CD8-positive, alpha-beta memory T cell (primary cell): ENCODE results near the gene NOP9. TPM values are rescaled to one million over a fixed set of nuclear protein-coding genes. Genes with fewer than 3 reads are reported as not detected.

Experiments
- CTCF ChIA-PET: fragments of 350-600 bp; sonication (Branson Sonifier 250); formaldehyde crosslinking; loops from one replicate; lab custom pipeline; 2021; ENCODE audit warnings: antibody characterized with exemption; lab: Charles Lee
- POLR2A ChIA-PET: fragments of 350-600 bp; sonication (Branson Sonifier 250); formaldehyde crosslinking; loops from one replicate; lab custom pipeline; 2021; ENCODE audit warnings: antibody characterized with exemption; lab: Charles Lee
- DNase-seq, 5 donors: peaks; one replicate each; pipeline versions ENCODE4 v3.0.0 to v3.0.0-alpha.2; 2020 to 2022; ENCODE audit warnings: mixed read lengths in 1 of 5
- H3K27ac ChIP-seq: one replicate; pipeline ENCODE4 v1.7.0; 2013; ENCODE audit warnings: low read depth, mild to moderate bottlenecking, low read length, moderate library complexity
- H3K27me3 ChIP-seq: 2 replicates; pipeline ENCODE4 v1.7.0; 2013; ENCODE audit warnings: low read length, mild to moderate bottlenecking; ENCODE audit not compliant: insufficient read depth, poor library complexity, severe bottlenecking
- H3K36me3 ChIP-seq: 2 replicates; pipeline ENCODE4 v1.7.0; 2013; ENCODE audit warnings: mild to moderate bottlenecking, low read length, moderate library complexity; ENCODE audit not compliant: insufficient read depth
- H3K4me1 ChIP-seq: 2 replicates; pipeline ENCODE4 v1.7.0; 2013; ENCODE audit warnings: mild to moderate bottlenecking, low read length, moderate library complexity; ENCODE audit not compliant: insufficient read depth
- H3K4me3 ChIP-seq: 2 replicates; pipeline ENCODE4 v1.7.0; 2013; ENCODE audit warnings: mild to moderate bottlenecking, low read length
- H3K9me3 ChIP-seq: 2 replicates; pipeline ENCODE4 v1.7.0; 2013; ENCODE audit warnings: mild to moderate bottlenecking, low read length
- H3K27ac Mint-ChIP-seq, 8 donors: one replicate each; pipeline ENCODE4 v1.8.0; 2020 to 2021; ENCODE audit warnings: mixed read lengths in 8 of 8, mild to moderate bottlenecking in 6 of 8, inconsistent platforms in 3 of 8, moderate library complexity in 3 of 8
- H3K27me3 Mint-ChIP-seq, 2 donors: one replicate each; pipeline ENCODE4 v1.8.0; 2020 to 2021; ENCODE audit warnings: mixed read lengths in 2 of 2, mild to moderate bottlenecking in 1 of 2, moderate library complexity in 1 of 2
- H3K36me3 Mint-ChIP-seq, 3 donors: one replicate each; pipeline ENCODE4 v1.8.0; 2020 to 2021; ENCODE audit warnings: mixed read lengths in 3 of 3, inconsistent platforms in 1 of 3, mild to moderate bottlenecking in 1 of 3
- H3K4me1 Mint-ChIP-seq, 3 donors: one replicate each; pipeline ENCODE4 v1.8.0; 2020 to 2021; ENCODE audit warnings: mixed read lengths in 3 of 3, inconsistent platforms in 1 of 3, mild to moderate bottlenecking in 1 of 3
- H3K4me3 Mint-ChIP-seq, 7 donors: one replicate each; pipeline ENCODE4 v1.8.0; 2020 to 2021; ENCODE audit warnings: mixed read lengths in 7 of 7, mild to moderate bottlenecking in 6 of 7, moderate library complexity in 4 of 7, inconsistent platforms in 2 of 7
- H3K9me3 Mint-ChIP-seq, 5 donors: one replicate each; pipeline ENCODE4 v1.8.0; 2020 to 2022; ENCODE audit warnings: mixed read lengths in 5 of 5, mild to moderate bottlenecking in 3 of 5, moderate library complexity in 2 of 5, inconsistent platforms in 1 of 5
- polyA plus RNA-seq: library from polyadenylated mRNA; unstranded; fragments of 300-500 nt; fragmentation: Illumina TruSeq; gene quantifications from one replicate; pipeline ENCODE4 v1.2.3, GENCODE V29; 2021
- total RNA-seq, 2 experiments: library from RNA; stranded (reverse); gene quantifications; one replicate each; pipeline ENCODE4 v1.2.3, GENCODE V29; 2021

The NOP9 gene
- total RNA-seq (10 to 100 TPM; 44.1 to 47.1 TPM), polyA plus RNA-seq (2.1 TPM)

DNA sequence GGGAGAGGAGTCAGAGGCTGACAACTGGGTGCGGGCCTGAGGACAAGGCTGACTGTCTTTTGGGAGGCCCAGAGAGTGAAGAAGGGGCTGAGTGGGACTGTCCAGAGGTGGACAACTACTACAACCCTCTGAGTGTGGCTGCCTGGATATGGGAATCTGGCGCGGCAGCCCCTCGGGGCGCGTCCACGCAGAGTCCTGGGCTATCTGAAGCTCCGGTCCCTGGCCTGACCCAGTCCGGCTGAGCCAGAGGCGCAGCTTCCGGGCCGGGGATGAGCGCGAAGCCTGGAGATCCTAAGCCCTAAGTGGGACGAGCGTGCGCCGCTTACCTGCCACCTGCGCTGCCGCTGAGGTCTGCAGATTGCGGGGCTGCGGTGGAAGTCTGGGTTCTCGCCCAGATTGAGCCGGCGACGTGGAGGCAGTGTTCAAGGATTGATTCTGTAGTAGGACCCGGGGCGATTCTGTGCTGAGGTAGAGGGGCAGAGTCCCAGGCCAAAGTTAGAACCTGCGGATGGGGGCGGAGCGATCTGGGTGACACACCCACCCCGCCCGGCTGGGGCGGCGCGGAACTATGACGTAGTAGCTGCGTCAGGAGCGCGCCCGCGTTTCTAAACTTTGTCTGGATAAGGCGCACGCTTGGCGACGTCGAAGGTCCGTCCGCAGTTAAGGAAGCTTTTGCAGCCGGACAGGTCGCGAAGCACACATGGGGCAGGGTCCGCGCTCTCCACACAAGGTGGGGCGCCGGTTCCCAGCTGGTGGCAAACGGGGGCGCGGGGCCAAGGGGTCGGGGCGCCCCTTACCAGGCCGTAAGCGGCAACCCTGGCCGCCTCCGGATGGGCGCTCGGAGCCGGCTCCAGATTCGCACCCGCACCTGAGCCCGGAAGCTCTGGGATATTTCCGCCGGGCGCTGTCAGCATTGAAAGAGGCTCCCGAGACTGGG is at the start of gene NOP9, which contains the start of gene DHRS1:
Gene NOP9 (plus strand): TSS at position 596 of the 937 bp plus-strand sequence. CDS start 105 bp downstream, at position 701.
Gene DHRS1 (minus strand): TSS at position 526 of the 937 bp plus-strand sequence. CDS start 674 bp downstream, outside the sequence.
- no peaks in the 10 kb centered on the region for H3K27me3 ChIP-seq
- peaks cover 42% of the 10 kb centered on the region for H3K36me3 ChIP-seq
- ChIA-PET POLR2A (interaction anchor here (0.9 to 4.4 kb wide), 8 partner anchors 11 to 185 kb away, joined by 3 to 30 read pairs (median 6); partner anchors contain the start of genes CBLN3, DCAF11, KHNYN and LTB4R2), CTCF (interaction anchor here (1.1 to 17.7 kb wide), 12 partner anchors 9 to 285 kb away, joined by 3 to 265 read pairs (median 6); partner anchors contain the start of genes ADCY4, CIDEB, IRF9 and LTB4R)
- peak within 1 kb of the TSS; percentile 83 for H3K4me3 ChIP-seq
- Mint-ChIP-seq H3K27ac (peak within 1 kb of the TSS; percentile 94 to 99 (median 96)), H3K4me3 (peak within 1 kb of the TSS; percentile 89 to 97 (median 92)), H3K4me1 (peaks cover 41 to 59% (median 54%) of the 10 kb centered on the region in 3 donors), H3K27me3 (no peaks in the 10 kb centered on the region), H3K36me3 (peaks cover 10 to 71% (median 19%) of the 10 kb centered on the region in 3 donors), H3K9me3 (no peaks in the 10 kb centered on the region)
- no peaks in the 10 kb centered on the region for H3K9me3 ChIP-seq
- DNase-seq: peak; percentile 87 to 93 (median 89)
- H3K27ac ChIP-seq: peak within 1 kb of the TSS; percentile 79
- H3K4me1 ChIP-seq: peaks cover 47% of the 10 kb centered on the region

GRCh38 chr14:24250354-24250753 is 49.3 kb upstream of the NOP9 start:
- H3K27ac Mint-ChIP-seq: peak overlapping the region in 5 of 8 donors; percentile 19 to 76 (median 68)

GRCh38 chr14:24251880-24252288 is 47.8 kb upstream of the NOP9 start:
- Mint-ChIP-seq H3K4me1 (peaks cover 7 to 11% (median 10%) of the 10 kb centered on the region in 3 donors), H3K9me3 (no peaks in the 10 kb centered on the region), H3K27ac (peak overlapping the region in 1 of 8 donors; percentile 41), H3K4me3 (no peak overlapping the region), H3K36me3 (peaks cover 0 to 41% (median 3%) of the 10 kb centered on the region in 3 donors), H3K27me3 (no peaks in the 10 kb centered on the region)
- POLR2A ChIA-PET: no interaction called here
- peaks cover 4% of the 10 kb centered on the region for H3K36me3 ChIP-seq
- H3K27me3 ChIP-seq: no peaks in the 10 kb centered on the region
- CTCF ChIA-PET: interaction anchor here (0.7 to 4.3 kb wide), 5 partner anchors 9 to 81 kb away, joined by 3 to 25 read pairs (median 4); partner anchors contain the start of genes MDP1 and TINF2
- H3K9me3 ChIP-seq: no peaks in the 10 kb centered on the region
- no peak overlapping the region for H3K27ac ChIP-seq
- DNase-seq: no peak
- no peaks in the 10 kb centered on the region for H3K4me1 ChIP-seq
- H3K4me3 ChIP-seq: no peak overlapping the region

More at GRCh38 chr14:24250354-24250753, 49.3 kb upstream of the NOP9 start:
- Mint-ChIP-seq H3K36me3 (peaks cover 0 to 31% (median 3%) of the 10 kb centered on the region in 3 donors), H3K9me3 (no peaks in the 10 kb centered on the region), H3K4me1 (peaks cover 10 to 14% (median 14%) of the 10 kb centered on the region in 3 donors), H3K4me3 (no peak overlapping the region), H3K27me3 (no peaks in the 10 kb centered on the region)
- Histone ChIP-seq H3K9me3 (no peaks in the 10 kb centered on the region), H3K4me1 (peaks cover 5% of the 10 kb centered on the region), H3K27ac (no peak overlapping the region), H3K36me3 (peaks cover 4% of the 10 kb centered on the region), H3K27me3 (no peaks in the 10 kb centered on the region), H3K4me3 (no peak overlapping the region)
- POLR2A ChIA-PET: no interaction called here
- CTCF ChIA-PET: interaction anchor here (1.1 to 4.3 kb wide), 3 partner anchors 7 to 83 kb away, joined by 4 to 25 read pairs (median 4); partner anchors contain the start of gene TINF2
- DNase-seq: no peak

DNA sequence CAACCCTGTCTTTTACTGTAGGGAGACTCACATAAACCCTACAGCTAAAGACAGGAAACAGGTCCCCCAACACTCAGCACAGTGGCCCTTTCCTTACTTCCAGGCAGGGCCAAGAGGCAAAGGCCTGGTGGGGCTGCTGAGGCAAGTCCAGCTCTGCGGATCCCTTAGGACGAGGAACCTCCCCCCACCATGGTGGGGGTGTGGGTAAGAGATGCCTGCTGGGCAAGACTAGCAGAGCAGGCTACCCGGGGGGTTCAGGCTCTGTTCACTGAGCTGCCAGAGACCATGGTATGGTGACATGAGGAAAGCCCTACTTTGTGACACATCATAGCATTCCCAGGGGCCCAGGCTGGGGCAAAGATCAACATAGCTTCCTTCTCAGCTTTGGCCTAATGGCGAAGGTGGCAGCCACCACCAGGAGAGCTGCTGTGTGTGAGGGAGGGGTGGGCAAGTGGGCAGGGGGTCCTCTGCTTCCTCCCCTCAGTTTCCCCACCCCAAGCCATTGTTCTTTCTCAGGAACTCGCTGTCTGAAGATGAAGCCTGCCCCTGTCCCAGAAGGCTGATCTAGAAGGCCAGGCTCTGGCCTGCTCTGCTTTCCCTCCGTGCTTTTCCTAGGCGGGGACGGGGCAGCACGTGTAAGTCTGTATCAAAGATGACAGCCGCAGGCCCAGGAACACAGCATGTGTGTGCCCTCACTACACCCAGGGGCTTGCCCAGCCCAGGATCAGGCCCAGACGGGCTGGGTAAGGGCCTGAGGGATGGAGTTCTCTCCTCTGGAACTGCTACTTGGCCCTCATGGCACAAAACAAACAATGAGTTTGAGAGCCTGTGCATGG is 47.1 kb upstream of the NOP9 start:
- CTCF ChIA-PET: interaction anchor here (0.7 to 4.3 kb wide), 4 partner anchors 9 to 81 kb away, joined by 3 to 25 read pairs (median 5); partner anchors contain the start of genes MDP1 and TINF2
- peak in 1 of 5 donors; percentile 14 for DNase-seq
- Histone ChIP-seq H3K4me1 (no peaks in the 10 kb centered on the region), H3K36me3 (peaks cover 6% of the 10 kb centered on the region), H3K9me3 (no peaks in the 10 kb centered on the region), H3K27ac (no peak overlapping the region), H3K27me3 (no peaks in the 10 kb centered on the region), H3K4me3 (no peak overlapping the region)
- Mint-ChIP-seq H3K27me3 (no peaks in the 10 kb centered on the region), H3K4me3 (no peak overlapping the region), H3K4me1 (peaks cover 4 to 6% (median 6%) of the 10 kb centered on the region in 3 donors), H3K9me3 (no peaks in the 10 kb centered on the region), H3K27ac (no peak overlapping the region), H3K36me3 (peaks cover 0 to 47% (median 3%) of the 10 kb centered on the region in 3 donors)
- POLR2A ChIA-PET: no interaction called here

- no peaks in the 10 kb centered on the region for H3K9me3 ChIP-seq
- no peak overlapping the region for H3K4me3 ChIP-seq
- ChIA-PET POLR2A (interaction anchor here (0.7 kb wide), 1 partner anchor 66 kb away, joined by 4 read pairs; no protein-coding TSS in a partner anchor), CTCF (interaction anchor here (3.3 to 4.3 kb wide), 2 partner anchors 11 to 79 kb away, joined by 7 to 25 read pairs; partner anchors contain the start of gene TINF2)
- H3K27me3 ChIP-seq: no peaks in the 10 kb centered on the region
- no peaks in the 10 kb centered on the region for H3K4me1 Mint-ChIP-seq
- H3K36me3 ChIP-seq: peaks cover 7% of the 10 kb centered on the region
- H3K4me1 ChIP-seq: no peaks in the 10 kb centered on the region
- peaks cover 0 to 51% (median 3%) of the 10 kb centered on the region in 3 donors for H3K36me3 Mint-ChIP-seq
- H3K9me3 Mint-ChIP-seq: no peaks in the 10 kb centered on the region
- H3K27ac Mint-ChIP-seq: peak overlapping the region in 2 of 8 donors; percentile 12 to 47
- DNase-seq: no peak
- no peak overlapping the region for H3K4me3 Mint-ChIP-seq
- no peak overlapping the region for H3K27ac ChIP-seq
- H3K27me3 Mint-ChIP-seq: no peaks in the 10 kb centered on the region
These were observed 45.7 kb upstream of the NOP9 start for GRCh38 chr14:24253936-24254335.

- H3K9me3 ChIP-seq: no peaks in the 10 kb centered on the region
- peaks cover 7% of the 10 kb centered on the region for H3K36me3 ChIP-seq
- Mint-ChIP-seq H3K27ac (no peak overlapping the region), H3K27me3 (no peaks in the 10 kb centered on the region), H3K36me3 (peaks cover 0 to 50% (median 3%) of the 10 kb centered on the region in 3 donors), H3K4me1 (no peaks in the 10 kb centered on the region), H3K9me3 (no peaks in the 10 kb centered on the region), H3K4me3 (no peak overlapping the region)
- CTCF ChIA-PET: interaction anchor here (3.3 kb wide), 1 partner anchor 78 kb away, joined by 7 read pairs; no protein-coding TSS in a partner anchor
- H3K27me3 ChIP-seq: no peaks in the 10 kb centered on the region
- POLR2A ChIA-PET: no interaction called here
- no peak for DNase-seq
- no peaks in the 10 kb centered on the region for H3K4me1 ChIP-seq
- no peak overlapping the region for H3K4me3 ChIP-seq
- no peak overlapping the region for H3K27ac ChIP-seq
These were observed 44.8 kb upstream of the NOP9 start for GRCh38 chr14:24254630-24255392.
